ENCODE measurements around the gene STX18. TPM values are rescaled to one million over a fixed set of nuclear protein-coding genes. Genes with fewer than 3 reads are reported as not detected.

The STX18 gene
- total RNA-seq, 3 donors from 2014 or later (not counting 1 experiment from before 2014, with no cell fraction given), result 23.1 to 32.8 (median 29.0) TPM

GRCh38 chr4:4408132-4408523 is 133.7 kb downstream of the STX18 start:
- Histone ChIP-seq H3K27ac (ENCODE audit: low read length) (no peak overlapping the region), H3K4me1 (ENCODE audit: control insufficient read depth, insufficient read depth, low read length) (no peaks in the 10 kb centered on the region), H3K9me3 (ENCODE audit: control insufficient read depth, insufficient read depth, low read length) (no peaks in the 10 kb centered on the region), H3K36me3 (ENCODE audit: control insufficient read depth, insufficient read depth, low read length) (no peaks in the 10 kb centered on the region), H3K4me3 (ENCODE audit: low read length) (no peak overlapping the region), H3K27me3 (ENCODE audit: control insufficient read depth, insufficient read depth, low read length) (no peaks in the 10 kb centered on the region)
- 82% methylated on average over 13 of the region's 13 CpGs for WGBS (ENCODE audit: insufficient coverage)
- no peaks in the 10 kb centered on the region for H3K4me1 Mint-ChIP-seq
- ATAC-seq, result no peak
- no peak overlapping the region for H3K4me3 Mint-ChIP-seq
- TF ChIP-seq, protein P1, sequence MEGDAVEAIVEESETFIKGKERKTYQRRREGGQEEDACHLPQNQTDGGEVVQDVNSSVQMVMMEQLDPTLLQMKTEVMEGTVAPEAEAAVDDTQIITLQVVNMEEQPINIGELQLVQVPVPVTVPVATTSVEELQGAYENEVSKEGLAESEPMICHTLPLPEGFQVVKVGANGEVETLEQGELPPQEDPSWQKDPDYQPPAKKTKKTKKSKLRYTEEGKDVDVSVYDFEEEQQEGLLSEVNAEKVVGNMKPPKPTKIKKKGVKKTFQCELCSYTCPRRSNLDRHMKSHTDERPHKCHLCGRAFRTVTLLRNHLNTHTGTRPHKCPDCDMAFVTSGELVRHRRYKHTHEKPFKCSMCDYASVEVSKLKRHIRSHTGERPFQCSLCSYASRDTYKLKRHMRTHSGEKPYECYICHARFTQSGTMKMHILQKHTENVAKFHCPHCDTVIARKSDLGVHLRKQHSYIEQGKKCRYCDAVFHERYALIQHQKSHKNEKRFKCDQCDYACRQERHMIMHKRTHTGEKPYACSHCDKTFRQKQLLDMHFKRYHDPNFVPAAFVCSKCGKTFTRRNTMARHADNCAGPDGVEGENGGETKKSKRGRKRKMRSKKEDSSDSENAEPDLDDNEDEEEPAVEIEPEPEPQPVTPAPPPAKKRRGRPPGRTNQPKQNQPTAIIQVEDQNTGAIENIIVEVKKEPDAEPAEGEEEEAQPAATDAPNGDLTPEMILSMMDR (IDR thresholded peaks at IDR 0.05), result no peak
- DNase-seq, result no peak
- no peaks in the 10 kb centered on the region for H3K27me3 Mint-ChIP-seq (ENCODE audit: low read depth in 2 of 2)
- H3K27ac Mint-ChIP-seq, result no peak overlapping the region
- no peaks in the 10 kb centered on the region for H3K9me3 Mint-ChIP-seq
- intact Hi-C loops (cut with micrococcal nuclease), result no loop called here
- H3K36me3 Mint-ChIP-seq, result no peaks in the 10 kb centered on the region

- H3K27me3 ChIP-seq (ENCODE audit: control insufficient read depth, insufficient read depth, low read length), result no peaks in the 10 kb centered on the region
- no peak overlapping the region for H3K27ac ChIP-seq (ENCODE audit: low read length)
- Mint-ChIP-seq H3K4me3 (no peak overlapping the region), H3K36me3 (no peaks in the 10 kb centered on the region), H3K27ac (no peak overlapping the region), H3K9me3 (no peaks in the 10 kb centered on the region), H3K27me3 (ENCODE audit: low read depth in 2 of 2) (no peaks in the 10 kb centered on the region), H3K4me1 (no peaks in the 10 kb centered on the region)
- TF ChIP-seq, protein P1 (IDR thresholded peaks at IDR 0.05), result no peak
- H3K4me1 ChIP-seq (ENCODE audit: control insufficient read depth, insufficient read depth, low read length), result no peaks in the 10 kb centered on the region
- 80% methylated on average over 19 of the region's 19 CpGs for WGBS (ENCODE audit: insufficient coverage)
- H3K4me3 ChIP-seq (ENCODE audit: low read length), result no peak overlapping the region
- no peaks in the 10 kb centered on the region for H3K9me3 ChIP-seq (ENCODE audit: control insufficient read depth, insufficient read depth, low read length)
- H3K36me3 ChIP-seq (ENCODE audit: control insufficient read depth, insufficient read depth, low read length), result no peaks in the 10 kb centered on the region
- ATAC-seq (no peak), DNase-seq (no peak)
- intact Hi-C loops (cut with micrococcal nuclease), result no loop called here
Measured at GRCh38 chr4:4407299-4408131, 134.3 kb downstream of the STX18 start.

- H3K27me3 ChIP-seq (ENCODE audit: control insufficient read depth, insufficient read depth, low read length), result no peaks in the 10 kb centered on the region
- no peaks in the 10 kb centered on the region for H3K36me3 Mint-ChIP-seq
- no peaks in the 10 kb centered on the region for H3K4me1 Mint-ChIP-seq
- 80% methylated on average over 28 of the region's 28 CpGs for WGBS (ENCODE audit: insufficient coverage)
- no peaks in the 10 kb centered on the region for H3K27me3 Mint-ChIP-seq (ENCODE audit: low read depth in 2 of 2)
- no peak overlapping the region for H3K4me3 ChIP-seq (ENCODE audit: low read length)
- no peak for ATAC-seq
- no peaks in the 10 kb centered on the region for H3K36me3 ChIP-seq (ENCODE audit: control insufficient read depth, insufficient read depth, low read length)
- H3K9me3 ChIP-seq (ENCODE audit: control insufficient read depth, insufficient read depth, low read length), result no peaks in the 10 kb centered on the region
- DNase-seq, result no peak
- no peaks in the 10 kb centered on the region for H3K4me1 ChIP-seq (ENCODE audit: control insufficient read depth, insufficient read depth, low read length)
- no peaks in the 10 kb centered on the region for H3K9me3 Mint-ChIP-seq
- no peak overlapping the region for H3K27ac Mint-ChIP-seq
- TF ChIP-seq, protein P1 (IDR thresholded peaks at IDR 0.05), result no peak
- no peak overlapping the region for H3K4me3 Mint-ChIP-seq
- intact Hi-C loops (cut with micrococcal nuclease), result no loop called here
- no peak overlapping the region for H3K27ac ChIP-seq (ENCODE audit: low read length)
Measured at GRCh38 chr4:4406455-4407298, 135.2 kb downstream of the STX18 start.
